IPS DF 6.9 (cell line): ENCODE data around the gene TSPAN4.

Source experiments
- DNase-seq: peaks from one replicate; pipeline ENCODE4 v3.0.0-alpha.2; 2013; ENCODE audit warnings: low read depth, low spot score
- H3K27ac ChIP-seq: one replicate; pipeline ENCODE4 v1.5.1; 2013; ENCODE audit warnings: low read length, control low read depth
- H3K27me3 ChIP-seq: 2 replicates; pipeline ENCODE4 v1.6.1; 2013; ENCODE audit warnings: mild to moderate bottlenecking, low read length; ENCODE audit not compliant: control insufficient read depth, insufficient read depth
- H3K36me3 ChIP-seq: 2 replicates; pipeline ENCODE4 v1.6.1; 2013; ENCODE audit warnings: low read length; ENCODE audit not compliant: control insufficient read depth, insufficient read depth
- H3K4me1 ChIP-seq: 2 replicates; pipeline ENCODE4 v1.6.1; 2013; ENCODE audit warnings: low read length; ENCODE audit not compliant: control insufficient read depth, insufficient read depth
- H3K4me3 ChIP-seq: 2 replicates; pipeline ENCODE4 v1.5.1; 2013; ENCODE audit warnings: mild to moderate bottlenecking, low read length
- H3K9me3 ChIP-seq: 2 replicates; pipeline ENCODE4 v1.6.1; 2013; ENCODE audit warnings: low read length, inconsistent platforms; ENCODE audit not compliant: control insufficient read depth, insufficient read depth
- WGBS: extraction: QIAGEN DNeasy Blood & Tissue Kit; methylation state at CpG from one replicate; pipeline ENCODE4 v1.1.7; 2013; ENCODE audit warnings: mixed read lengths, missing lambda C conversion rate; ENCODE audit not compliant: insufficient read length, insufficient coverage; 5-methylcytosine and 5-hydroxymethylcytosine counted together

TSPAN4 gene

DNA sequence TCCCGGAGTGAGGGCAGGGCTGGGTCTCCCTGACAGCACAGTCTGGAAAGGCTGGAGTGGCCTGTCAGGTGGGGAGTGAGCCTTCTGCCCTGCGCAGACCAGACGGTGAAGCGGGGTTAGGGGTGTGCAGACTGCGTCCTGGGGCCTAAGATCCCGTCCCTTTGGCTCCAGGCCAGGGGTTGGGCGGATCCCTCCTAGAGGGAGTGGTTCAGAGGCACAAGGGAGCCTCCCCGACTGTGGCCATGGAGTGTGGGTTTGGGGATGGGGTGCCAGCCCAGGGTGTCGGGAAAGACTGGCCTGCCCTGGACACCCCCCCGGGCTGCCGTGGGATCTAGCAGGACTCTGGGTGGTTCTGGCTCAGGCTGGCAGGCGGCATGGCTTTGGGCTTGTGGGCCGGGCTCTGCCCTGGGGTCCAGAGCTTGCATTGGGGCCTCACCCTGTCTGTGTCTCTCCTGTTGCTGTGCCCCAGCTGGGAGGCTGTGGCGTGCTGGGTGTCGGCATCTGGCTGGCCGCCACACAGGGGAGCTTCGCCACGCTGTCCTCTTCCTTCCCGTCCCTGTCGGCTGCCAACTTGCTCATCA, 19.5 kb downstream of the TSPAN4 start:
- Histone ChIP-seq H3K4me1 (peaks cover 13% of the 10 kb centered on the region), H3K27ac (no peak overlapping the region), H3K36me3 (peaks cover 6% of the 10 kb centered on the region; the same call in 1 of the 2 replicates), H3K27me3 (no peaks in the 10 kb centered on the region), H3K9me3 (no peaks in the 10 kb centered on the region), H3K4me3 (no peak overlapping the region)
- no CpG with 5 or more reads among the region's 20 CpGs for WGBS
- DNase-seq: no peak

DNA sequence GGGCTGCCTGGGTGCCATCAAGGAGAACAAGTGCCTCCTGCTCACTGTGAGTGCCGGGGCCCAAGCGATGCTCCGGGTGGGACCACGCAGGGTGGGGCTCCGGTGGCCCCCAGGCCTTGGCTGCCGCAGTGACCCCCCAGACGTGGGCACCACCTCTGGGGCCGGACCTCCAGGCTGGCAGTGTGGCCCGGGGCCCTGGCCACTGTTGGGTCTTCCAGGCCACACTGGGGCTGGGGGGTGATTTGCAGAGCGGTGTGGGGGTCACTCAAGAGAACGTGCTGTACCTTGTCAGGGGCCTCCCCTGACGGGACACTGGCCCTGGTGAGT, 20.0 kb downstream of the TSPAN4 start:
- no peak overlapping the region for H3K27ac ChIP-seq
- DNase-seq: no peak
- H3K36me3 ChIP-seq: peaks cover 6% of the 10 kb centered on the region; the same call in 1 of the 2 replicates
- no peaks in the 10 kb centered on the region for H3K27me3 ChIP-seq
- H3K4me3 ChIP-seq: no peak overlapping the region
- WGBS: no CpG with 5 or more reads among the region's 12 CpGs
- peaks cover 13% of the 10 kb centered on the region for H3K4me1 ChIP-seq
- no peaks in the 10 kb centered on the region for H3K9me3 ChIP-seq

DNA sequence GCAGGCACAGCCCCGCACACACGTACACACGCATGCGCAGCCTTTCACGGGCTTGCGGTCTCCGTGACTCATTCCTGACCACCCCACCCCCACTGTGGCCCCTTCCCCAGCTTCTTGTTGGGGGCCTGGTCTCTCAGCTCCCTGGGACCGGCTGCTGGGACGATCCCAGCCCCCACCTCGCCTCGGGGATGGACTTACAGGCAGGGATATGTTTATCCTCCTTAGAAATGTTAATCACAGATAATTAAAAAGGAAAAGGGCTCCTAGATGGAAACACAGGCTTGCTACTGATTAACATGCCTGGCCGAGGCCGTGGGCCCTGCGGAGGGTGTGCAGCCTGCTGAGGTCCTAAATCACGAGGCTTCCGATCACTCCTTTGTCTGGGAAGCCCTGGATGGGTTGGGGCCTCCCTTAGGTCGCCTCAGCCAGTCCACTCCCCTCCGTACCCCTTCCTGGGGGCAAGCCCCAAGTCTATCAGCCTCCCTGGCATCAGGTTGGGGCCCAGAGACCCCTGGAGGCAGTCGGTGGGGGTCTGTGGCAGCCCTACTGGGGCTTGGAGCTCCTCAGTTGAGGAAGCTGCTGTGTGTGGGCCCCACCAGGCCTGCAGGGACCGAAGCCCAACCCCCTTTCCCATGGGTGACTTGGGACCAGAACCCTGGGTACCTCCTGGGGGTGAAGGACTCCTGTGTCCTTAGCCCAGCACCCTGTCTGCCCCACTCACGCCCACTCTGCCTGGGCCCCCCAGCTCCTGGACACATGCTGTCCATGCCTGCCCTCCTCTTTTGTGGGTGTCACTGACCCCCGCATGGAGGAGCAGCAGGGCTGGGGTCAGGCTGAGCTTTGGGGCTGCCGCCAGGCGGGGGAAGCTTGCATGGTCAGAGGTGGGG, 20.6 kb downstream of the TSPAN4 start:
- no peak for DNase-seq
- WGBS: no CpG with 5 or more reads among the region's 24 CpGs
- H3K27me3 ChIP-seq: no peaks in the 10 kb centered on the region
- H3K4me3 ChIP-seq: no peak overlapping the region
- peaks cover 13% of the 10 kb centered on the region for H3K4me1 ChIP-seq
- H3K36me3 ChIP-seq: peaks cover 6% of the 10 kb centered on the region; the same call in 1 of the 2 replicates
- no peaks in the 10 kb centered on the region for H3K9me3 ChIP-seq
- H3K27ac ChIP-seq: no peak overlapping the region

DNA sequence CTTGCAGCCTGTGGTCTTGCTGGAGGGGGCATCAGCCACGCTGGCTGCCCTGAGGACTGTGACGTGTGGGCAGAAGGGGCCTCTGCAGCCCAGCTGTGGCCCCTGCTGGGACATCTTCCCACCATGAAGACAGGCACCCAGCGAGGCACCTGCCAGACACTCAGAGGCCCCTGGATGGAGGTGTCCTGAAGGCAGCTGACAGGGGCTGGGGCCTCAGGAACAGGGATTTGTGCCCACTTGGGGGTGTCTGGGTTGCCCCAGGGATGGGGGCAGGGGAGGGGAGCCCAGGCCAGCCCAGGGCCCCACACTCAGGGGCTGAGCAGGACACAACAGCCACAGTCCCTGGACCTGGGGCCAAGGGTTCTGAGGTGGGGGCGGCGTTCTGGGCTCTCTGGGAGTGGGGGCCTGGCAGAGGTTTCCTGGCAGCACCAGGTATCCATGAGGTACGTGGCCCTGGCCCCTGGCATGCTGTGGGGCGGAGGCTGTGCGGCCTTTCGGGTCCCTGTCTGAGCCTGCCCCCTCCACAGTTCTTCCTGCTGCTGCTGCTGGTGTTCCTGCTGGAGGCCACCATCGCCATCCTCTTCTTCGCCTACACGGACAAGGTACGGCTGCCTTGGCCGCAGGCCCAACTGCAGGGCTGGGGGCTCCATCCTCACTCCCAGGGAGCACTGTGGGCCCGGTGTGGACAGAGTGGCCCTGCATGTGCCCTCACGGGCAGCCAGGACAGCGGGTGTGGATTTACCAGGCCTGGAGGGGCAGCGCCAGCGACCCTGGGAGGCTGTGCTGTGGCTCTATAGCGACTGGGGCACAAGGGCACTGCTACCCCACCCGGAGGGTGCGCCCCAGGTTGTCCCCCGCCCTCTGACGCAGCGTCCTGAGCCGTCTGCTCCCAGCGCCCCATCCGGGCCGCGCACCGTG, 21.5 kb downstream of the TSPAN4 start:
- Histone ChIP-seq H3K27me3 (no peaks in the 10 kb centered on the region), H3K4me1 (peaks cover 13% of the 10 kb centered on the region), H3K27ac (no peak overlapping the region), H3K9me3 (no peaks in the 10 kb centered on the region), H3K4me3 (no peak overlapping the region), H3K36me3 (peaks cover 10% of the 10 kb centered on the region; the same call in 1 of the 2 replicates)
- DNase-seq: no peak
- WGBS: no CpG with 5 or more reads among the region's 31 CpGs

DNA sequence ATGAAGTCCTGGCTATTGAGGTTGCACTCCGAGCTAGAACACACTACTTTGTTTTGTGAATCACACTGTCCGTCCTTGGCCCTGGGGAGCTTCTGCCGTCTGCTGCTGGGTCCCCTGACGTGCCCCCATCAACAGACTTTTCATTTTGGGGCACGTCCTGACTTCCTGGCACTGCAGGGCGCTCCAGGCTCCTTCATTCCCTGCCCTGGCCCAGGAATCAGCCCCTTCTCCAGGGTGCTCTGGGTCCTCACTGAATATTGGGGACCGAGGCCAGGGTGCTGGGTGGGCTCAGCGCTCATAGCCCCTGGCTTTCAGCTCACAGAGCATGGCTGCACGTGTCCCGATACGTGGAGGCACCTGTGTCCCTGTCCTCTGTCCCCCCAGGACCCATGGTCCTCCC, 22.2 kb downstream of the TSPAN4 start:
- Histone ChIP-seq H3K9me3 (no peaks in the 10 kb centered on the region), H3K36me3 (peaks cover 11% of the 10 kb centered on the region; the same call in 1 of the 2 replicates), H3K4me1 (peaks cover 13% of the 10 kb centered on the region), H3K27ac (no peak overlapping the region), H3K27me3 (no peaks in the 10 kb centered on the region), H3K4me3 (no peak overlapping the region)
- no peak for DNase-seq
- no CpG with 5 or more reads among the region's 11 CpGs for WGBS

DNA sequence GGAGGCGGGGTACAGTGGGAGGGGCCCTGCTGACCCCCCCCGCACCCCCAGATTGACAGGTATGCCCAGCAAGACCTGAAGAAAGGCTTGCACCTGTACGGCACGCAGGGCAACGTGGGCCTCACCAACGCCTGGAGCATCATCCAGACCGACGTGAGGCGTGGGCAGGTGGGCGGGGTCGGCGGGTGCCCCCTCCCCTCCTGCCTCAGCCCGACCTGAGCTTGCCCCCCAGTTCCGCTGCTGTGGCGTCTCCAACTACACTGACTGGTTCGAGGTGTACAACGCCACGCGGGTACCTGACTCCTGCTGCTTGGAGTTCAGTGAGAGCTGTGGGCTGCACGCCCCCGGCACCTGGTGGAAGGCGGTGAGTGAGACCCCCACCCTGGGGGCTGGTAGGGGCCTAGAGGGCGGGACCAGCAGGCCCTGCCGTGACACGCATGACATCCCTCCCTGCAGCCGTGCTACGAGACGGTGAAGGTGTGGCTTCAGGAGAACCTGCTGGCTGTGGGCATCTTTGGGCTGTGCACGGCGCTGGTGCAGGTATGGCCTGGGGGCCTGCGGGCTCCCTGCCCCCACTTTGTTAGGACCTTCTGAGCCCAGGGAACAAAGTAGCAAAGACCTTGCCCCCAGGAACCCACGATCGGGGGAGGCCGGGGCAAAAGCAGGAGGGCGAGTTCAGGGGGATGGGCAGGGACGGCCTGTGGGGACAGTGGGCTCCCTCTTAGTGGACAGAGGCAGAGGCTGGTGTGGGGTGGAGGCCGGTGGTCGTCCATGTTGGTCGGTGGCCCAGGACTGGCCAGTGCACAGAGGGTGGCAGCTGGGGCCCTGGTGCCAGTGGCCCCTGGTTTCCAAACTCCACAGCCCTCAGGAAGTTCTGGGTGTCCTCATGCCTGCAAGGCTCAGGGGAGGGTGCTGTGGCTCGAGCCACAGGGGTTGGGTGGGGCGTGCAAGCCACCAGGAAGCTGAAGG, 23.1 kb downstream of the TSPAN4 start:
- H3K27me3 ChIP-seq: no peaks in the 10 kb centered on the region
- no CpG with 5 or more reads among the region's 41 CpGs for WGBS
- H3K9me3 ChIP-seq: no peaks in the 10 kb centered on the region
- peaks cover 11% of the 10 kb centered on the region; the same call in 1 of the 2 replicates for H3K36me3 ChIP-seq
- H3K27ac ChIP-seq: no peak overlapping the region
- DNase-seq: no peak
- peaks cover 15% of the 10 kb centered on the region for H3K4me1 ChIP-seq
- no peak overlapping the region for H3K4me3 ChIP-seq

DNA sequence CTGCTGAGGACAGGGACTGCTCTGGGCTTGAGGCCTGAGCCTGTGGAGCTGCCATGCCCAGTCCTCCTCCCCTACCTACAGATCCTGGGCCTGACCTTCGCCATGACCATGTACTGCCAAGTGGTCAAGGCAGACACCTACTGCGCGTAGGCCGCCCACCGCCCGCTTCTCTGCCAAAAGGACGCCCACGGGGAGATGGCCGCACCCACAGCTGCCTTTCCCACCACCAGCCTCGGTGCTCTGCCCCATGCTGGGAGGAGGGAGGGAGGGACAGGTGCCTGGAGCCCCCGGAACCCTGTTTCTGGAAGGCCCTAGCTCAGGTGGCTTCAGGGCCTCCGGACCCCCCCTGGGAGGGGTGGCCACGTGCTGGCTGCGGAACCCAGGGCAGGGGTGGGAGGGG, 23.8 kb downstream of the TSPAN4 start:
- Histone ChIP-seq H3K4me3 (no peak overlapping the region), H3K4me1 (peaks cover 15% of the 10 kb centered on the region), H3K9me3 (no peaks in the 10 kb centered on the region), H3K27me3 (no peaks in the 10 kb centered on the region), H3K36me3 (peaks cover 13% of the 10 kb centered on the region; the same call in 1 of the 2 replicates), H3K27ac (no peak overlapping the region)
- no CpG with 5 or more reads among the region's 14 CpGs for WGBS
- DNase-seq: no peak

DNA sequence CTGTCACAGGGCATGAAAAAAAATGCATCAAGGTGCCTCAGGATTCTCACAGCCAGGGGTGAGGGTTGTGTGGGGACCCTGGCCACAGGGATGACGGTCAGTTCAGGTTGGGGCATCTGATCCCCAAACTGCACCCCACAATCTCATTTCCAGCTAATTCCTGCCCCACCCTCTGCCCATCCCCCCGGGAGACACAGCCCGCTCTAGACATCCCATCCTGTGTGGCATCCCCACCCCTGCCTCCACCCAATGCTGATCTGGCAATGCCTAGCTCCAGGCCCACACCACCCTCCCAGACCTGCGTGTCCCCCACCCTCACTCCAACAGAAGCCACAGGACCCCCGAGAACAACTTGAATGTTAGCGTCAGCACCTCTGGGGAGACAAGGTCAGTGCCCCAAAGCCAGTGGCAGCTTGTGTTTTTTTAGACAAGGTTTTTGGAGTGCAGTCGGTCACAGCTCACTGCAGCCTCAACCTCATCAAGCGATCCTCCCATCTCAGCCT, 25.3 kb downstream of the TSPAN4 start:
- Histone ChIP-seq H3K27me3 (no peaks in the 10 kb centered on the region), H3K9me3 (no peaks in the 10 kb centered on the region), H3K27ac (no peak overlapping the region), H3K4me3 (no peak overlapping the region), H3K36me3 (peaks cover 14% of the 10 kb centered on the region; the same call in 1 of the 2 replicates), H3K4me1 (peaks cover 6% of the 10 kb centered on the region; the same call in 1 of the 2 replicates)
- DNase-seq: no peak
- no CpG with 5 or more reads among the region's 8 CpGs for WGBS

DNA sequence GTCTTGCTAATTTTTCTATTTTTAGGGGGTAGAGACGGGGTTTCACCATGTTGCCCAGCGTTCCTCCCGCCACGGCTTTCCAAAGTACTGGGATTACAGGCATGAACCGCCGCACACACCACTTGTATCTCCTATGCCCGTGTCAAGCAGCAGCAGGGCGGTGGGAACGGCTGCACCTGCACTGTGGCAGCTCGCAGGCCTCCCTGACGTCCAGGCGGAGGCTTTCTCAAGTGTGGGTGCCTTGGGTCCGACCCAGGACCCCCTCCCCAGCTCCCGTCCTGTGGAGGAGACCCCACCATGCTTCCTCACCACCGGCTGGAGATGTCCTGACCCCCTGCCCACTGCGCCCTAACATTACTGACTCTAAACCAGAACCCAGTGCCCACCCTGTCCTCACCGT, 25.7 kb downstream of the TSPAN4 start:
- no CpG with 5 or more reads among the region's 17 CpGs for WGBS
- DNase-seq: no peak
- H3K4me1 ChIP-seq: peaks cover 3% of the 10 kb centered on the region; the same call in 1 of the 2 replicates
- no peaks in the 10 kb centered on the region for H3K27me3 ChIP-seq
- H3K36me3 ChIP-seq: peaks cover 14% of the 10 kb centered on the region; the same call in 1 of the 2 replicates
- no peak overlapping the region for H3K4me3 ChIP-seq
- H3K27ac ChIP-seq: no peak overlapping the region
- H3K9me3 ChIP-seq: no peaks in the 10 kb centered on the region
